ENCODE data around the gene CEP104.
A peak's percentile ranks its signal among the peaks of the same experiment; 100 is the strongest.

Gene CEP104

GRCh38 chr1:3836421-3836820, 20.6 kb downstream of the CEP104 start:
- peaks cover 26 to 76% (median 43%) of the 10 kb centered on the region in 4 experiments for H3K36me3 ChIP-seq (ENCODE audit: control insufficient read depth in 4 of 4, insufficient read depth in 4 of 4, low read length in 3 of 4)
- H3K9me3 ChIP-seq (ENCODE audit: control extremely low read depth in 1 of 5, control insufficient read depth in 4 of 5, insufficient read depth in 2 of 5, low read depth in 1 of 5, low read length in 4 of 5) = peaks cover 0 to 13% (median 11%) of the 10 kb centered on the region in 5 experiments
- WGBS (ENCODE audit: insufficient coverage) = 100% methylated on average over 4 of the region's 11 CpGs
- ChIA-PET CTCF (no interaction called here), POLR2A (no interaction called here)
- DNase-seq = no peak
- H3K4me1 ChIP-seq (ENCODE audit: control extremely low read depth in 1 of 4, control insufficient read depth in 4 of 4, insufficient read depth in 4 of 4, low read length in 3 of 4) = no peaks in the 10 kb centered on the region
- H3K27me3 ChIP-seq (replicated peaks in 2 of 5; ENCODE audit: control insufficient read depth in 4 of 5, insufficient read depth in 5 of 5, low read length in 4 of 5) = no peaks in the 10 kb centered on the region
- no peak overlapping the region for H3K27ac ChIP-seq (ENCODE audit: insufficient read depth in 1 of 2, low read depth in 1 of 2, low read length in 2 of 2, poor library complexity in 1 of 2, severe bottlenecking in 2 of 2)
- H3K4me3 ChIP-seq (ENCODE audit: control insufficient read depth in 1 of 7, extremely low read depth in 1 of 7, insufficient read depth in 4 of 7, low read depth in 2 of 7, low read length in 6 of 7) = no peak overlapping the region

- no peaks in the 10 kb centered on the region for H3K27me3 ChIP-seq (replicated peaks in 2 of 5; ENCODE audit: control insufficient read depth in 4 of 5, insufficient read depth in 5 of 5, low read length in 4 of 5)
- no peaks in the 10 kb centered on the region for H3K4me1 ChIP-seq (ENCODE audit: control extremely low read depth in 1 of 4, control insufficient read depth in 4 of 4, insufficient read depth in 4 of 4, low read length in 3 of 4)
- no peak for DNase-seq
- peaks cover 26 to 78% (median 46%) of the 10 kb centered on the region in 4 experiments for H3K36me3 ChIP-seq (ENCODE audit: control insufficient read depth in 4 of 4, insufficient read depth in 4 of 4, low read length in 3 of 4)
- H3K4me3 ChIP-seq (ENCODE audit: control insufficient read depth in 1 of 7, extremely low read depth in 1 of 7, insufficient read depth in 4 of 7, low read depth in 2 of 7, low read length in 6 of 7) = no peak overlapping the region
- WGBS (ENCODE audit: insufficient coverage) = 100% methylated on average over 8 of the region's 10 CpGs
- no peak overlapping the region for H3K27ac ChIP-seq (ENCODE audit: insufficient read depth in 1 of 2, low read depth in 1 of 2, low read length in 2 of 2, poor library complexity in 1 of 2, severe bottlenecking in 2 of 2)
- POLR2A ChIA-PET = no interaction called here
- peaks cover 0 to 13% (median 11%) of the 10 kb centered on the region in 5 experiments for H3K9me3 ChIP-seq (ENCODE audit: control extremely low read depth in 1 of 5, control insufficient read depth in 4 of 5, insufficient read depth in 2 of 5, low read depth in 1 of 5, low read length in 4 of 5)
- CTCF ChIA-PET = no interaction called here
Observed at GRCh38 chr1:3834701-3835100, 22.3 kb downstream of the CEP104 start.

- no peaks in the 10 kb centered on the region for H3K27me3 ChIP-seq (replicated peaks in 2 of 5; ENCODE audit: control insufficient read depth in 4 of 5, insufficient read depth in 5 of 5, low read length in 4 of 5)
- peaks cover 24 to 78% (median 41%) of the 10 kb centered on the region in 4 experiments for H3K36me3 ChIP-seq (ENCODE audit: control insufficient read depth in 4 of 4, insufficient read depth in 4 of 4, low read length in 3 of 4)
- WGBS (ENCODE audit: insufficient coverage) = 95% methylated on average over 3 of the region's 6 CpGs
- POLR2A ChIA-PET = no interaction called here
- H3K4me1 ChIP-seq (ENCODE audit: control extremely low read depth in 1 of 4, control insufficient read depth in 4 of 4, insufficient read depth in 4 of 4, low read length in 3 of 4) = no peaks in the 10 kb centered on the region
- peaks cover 0 to 2% (median 0%) of the 10 kb centered on the region in 5 experiments for H3K9me3 ChIP-seq (ENCODE audit: control extremely low read depth in 1 of 5, control insufficient read depth in 4 of 5, insufficient read depth in 2 of 5, low read depth in 1 of 5, low read length in 4 of 5)
- no peak overlapping the region for H3K4me3 ChIP-seq (ENCODE audit: control insufficient read depth in 1 of 7, extremely low read depth in 1 of 7, insufficient read depth in 4 of 7, low read depth in 2 of 7, low read length in 6 of 7)
- CTCF ChIA-PET = no interaction called here
- no peak for DNase-seq
- H3K27ac ChIP-seq (ENCODE audit: insufficient read depth in 1 of 2, low read depth in 1 of 2, low read length in 2 of 2, poor library complexity in 1 of 2, severe bottlenecking in 2 of 2) = no peak overlapping the region
Observed at GRCh38 chr1:3831689-3832088, 25.3 kb downstream of the CEP104 start.

GRCh38 chr1:3828391-3828790, 28.6 kb downstream of the CEP104 start:
- 98% methylated on average over 8 of the region's 8 CpGs for WGBS (ENCODE audit: insufficient coverage)
- ChIA-PET POLR2A (no interaction called here), CTCF (interaction anchor here (1.4 kb wide), 1 partner anchor 13 kb away, joined by 3 read pairs; no protein-coding TSS in a partner anchor)
- DNase-seq = no peak
- Histone ChIP-seq H3K4me1 (ENCODE audit: control extremely low read depth in 1 of 4, control insufficient read depth in 4 of 4, insufficient read depth in 4 of 4, low read length in 3 of 4) (no peaks in the 10 kb centered on the region), H3K27me3 (replicated peaks in 2 of 5; ENCODE audit: control insufficient read depth in 4 of 5, insufficient read depth in 5 of 5, low read length in 4 of 5) (no peaks in the 10 kb centered on the region), H3K36me3 (ENCODE audit: control insufficient read depth in 4 of 4, insufficient read depth in 4 of 4, low read length in 3 of 4) (peaks cover 25 to 79% (median 49%) of the 10 kb centered on the region in 4 experiments), H3K9me3 (ENCODE audit: control extremely low read depth in 1 of 5, control insufficient read depth in 4 of 5, insufficient read depth in 2 of 5, low read depth in 1 of 5, low read length in 4 of 5) (no peaks in the 10 kb centered on the region), H3K4me3 (ENCODE audit: control insufficient read depth in 1 of 7, extremely low read depth in 1 of 7, insufficient read depth in 4 of 7, low read depth in 2 of 7, low read length in 6 of 7) (no peak overlapping the region), H3K27ac (ENCODE audit: insufficient read depth in 1 of 2, low read depth in 1 of 2, low read length in 2 of 2, poor library complexity in 1 of 2, severe bottlenecking in 2 of 2) (no peak overlapping the region)

GRCh38 chr1:3827813-3828307, 29.2 kb downstream of the CEP104 start:
- Histone ChIP-seq H3K4me1 (ENCODE audit: control extremely low read depth in 1 of 4, control insufficient read depth in 4 of 4, insufficient read depth in 4 of 4, low read length in 3 of 4) (no peaks in the 10 kb centered on the region), H3K27ac (ENCODE audit: insufficient read depth in 1 of 2, low read depth in 1 of 2, low read length in 2 of 2, poor library complexity in 1 of 2, severe bottlenecking in 2 of 2) (no peak overlapping the region), H3K9me3 (ENCODE audit: control extremely low read depth in 1 of 5, control insufficient read depth in 4 of 5, insufficient read depth in 2 of 5, low read depth in 1 of 5, low read length in 4 of 5) (no peaks in the 10 kb centered on the region), H3K27me3 (replicated peaks in 2 of 5; ENCODE audit: control insufficient read depth in 4 of 5, insufficient read depth in 5 of 5, low read length in 4 of 5) (no peaks in the 10 kb centered on the region), H3K4me3 (ENCODE audit: control insufficient read depth in 1 of 7, extremely low read depth in 1 of 7, insufficient read depth in 4 of 7, low read depth in 2 of 7, low read length in 6 of 7) (no peak overlapping the region), H3K36me3 (ENCODE audit: control insufficient read depth in 4 of 4, insufficient read depth in 4 of 4, low read length in 3 of 4) (peaks cover 25 to 80% (median 54%) of the 10 kb centered on the region in 4 experiments)
- ChIA-PET CTCF (interaction anchor here (1.4 kb wide), 1 partner anchor 14 kb away, joined by 3 read pairs; no protein-coding TSS in a partner anchor), POLR2A (no interaction called here)
- whole genome bisulfite sequencing (ENCODE audit: insufficient coverage) = 98% methylated on average over 14 of the region's 14 CpGs
- peak in 2 of 3 donors; percentile 7 to 10 for DNase-seq

GRCh38 chr1:3825356-3825755, 31.7 kb downstream of the CEP104 start:
- no peak overlapping the region for H3K27ac ChIP-seq (ENCODE audit: insufficient read depth in 1 of 2, low read depth in 1 of 2, low read length in 2 of 2, poor library complexity in 1 of 2, severe bottlenecking in 2 of 2)
- H3K4me3 ChIP-seq (ENCODE audit: control insufficient read depth in 1 of 7, extremely low read depth in 1 of 7, insufficient read depth in 4 of 7, low read depth in 2 of 7, low read length in 6 of 7) = no peak overlapping the region
- no peaks in the 10 kb centered on the region for H3K27me3 ChIP-seq (replicated peaks in 2 of 5; ENCODE audit: control insufficient read depth in 4 of 5, insufficient read depth in 5 of 5, low read length in 4 of 5)
- ChIA-PET POLR2A (no interaction called here), CTCF (no interaction called here)
- H3K36me3 ChIP-seq (ENCODE audit: control insufficient read depth in 4 of 4, insufficient read depth in 4 of 4, low read length in 3 of 4) = peaks cover 25 to 84% (median 54%) of the 10 kb centered on the region in 4 experiments
- DNase-seq = no peak
- H3K4me1 ChIP-seq (ENCODE audit: control extremely low read depth in 1 of 4, control insufficient read depth in 4 of 4, insufficient read depth in 4 of 4, low read length in 3 of 4) = no peaks in the 10 kb centered on the region
- no peaks in the 10 kb centered on the region for H3K9me3 ChIP-seq (ENCODE audit: control extremely low read depth in 1 of 5, control insufficient read depth in 4 of 5, insufficient read depth in 2 of 5, low read depth in 1 of 5, low read length in 4 of 5)
- WGBS (ENCODE audit: insufficient coverage) = 89% methylated on average over 15 of the region's 15 CpGs

GRCh38 chr1:3824650-3825049, 32.4 kb downstream of the CEP104 start:
- Histone ChIP-seq H3K36me3 (ENCODE audit: control insufficient read depth in 4 of 4, insufficient read depth in 4 of 4, low read length in 3 of 4) (peaks cover 30 to 84% (median 54%) of the 10 kb centered on the region in 4 experiments), H3K27ac (ENCODE audit: insufficient read depth in 1 of 2, low read depth in 1 of 2, low read length in 2 of 2, poor library complexity in 1 of 2, severe bottlenecking in 2 of 2) (no peak overlapping the region), H3K9me3 (ENCODE audit: control extremely low read depth in 1 of 5, control insufficient read depth in 4 of 5, insufficient read depth in 2 of 5, low read depth in 1 of 5, low read length in 4 of 5) (no peaks in the 10 kb centered on the region), H3K4me3 (ENCODE audit: control insufficient read depth in 1 of 7, extremely low read depth in 1 of 7, insufficient read depth in 4 of 7, low read depth in 2 of 7, low read length in 6 of 7) (no peak overlapping the region), H3K4me1 (ENCODE audit: control extremely low read depth in 1 of 4, control insufficient read depth in 4 of 4, insufficient read depth in 4 of 4, low read length in 3 of 4) (no peaks in the 10 kb centered on the region), H3K27me3 (replicated peaks in 2 of 5; ENCODE audit: control insufficient read depth in 4 of 5, insufficient read depth in 5 of 5, low read length in 4 of 5) (no peaks in the 10 kb centered on the region)
- no peak for DNase-seq
- ChIA-PET CTCF (no interaction called here), POLR2A (no interaction called here)
- 100% methylated on average over 1 of the region's 8 CpGs for WGBS (ENCODE audit: insufficient coverage)
